K562 (cell line): ENCODE data around the gene SIX3. TPM values are rescaled to one million over a fixed set of nuclear protein-coding genes. Genes with fewer than 3 reads are reported as not detected.

Experiments
- ATAC-seq: fragments of 200-7000 bp; cut with Tn5 transposase; 3 replicates; pipeline ENCODE4 v1.9.1; 2020; ENCODE audit warnings: moderate library complexity
- BruUV-seq: library from RNA; stranded (reverse); fragments of 400-500 nt; replicated peaks from 2 replicates; lab custom pipeline; 2021; lab: Mats Ljungman, UMichigan
- CTCF ChIA-PET: fragments of 300-600 bp; formaldehyde crosslinking; extraction: SDS; loops from one replicate; lab custom pipeline; 2021; ENCODE audit warnings: low intra/inter-chr PET ratio; lab: Yijun Ruan, JAX
- POLR2A ChIA-PET: fragments of 300-600, 350-650 bp; sonication (Branson Sonifier 250); formaldehyde crosslinking; extraction: SDS; loops from one replicate; lab custom pipeline; 2021; ENCODE audit warnings: antibody characterized with exemption, inconsistent platforms; lab: Yijun Ruan, JAX
- DNase-seq, 4 experiments: peaks; one replicate each; pipeline versions ENCODE4 v3.0.0 to v3.0.0-alpha.2; 2011 to 2018; ENCODE audit warnings: low spot score in 3 of 4, mixed read lengths in 3 of 4; ENCODE audit errors: extremely low read depth in 1 of 4
- FAIRE-seq: peaks from 2 replicates; lab custom pipeline; 2011; peaks lifted over from hg19 to GRCh38; lab: Jason Lieb, UNC
- H2AFZ ChIP-seq: 2 replicates; pipeline ENCODE4 v1.6.0; 2011; ENCODE audit warnings: low read depth, low read length, control low read depth, inconsistent platforms
- H3K27ac ChIP-seq: fragments of 200-600 bp; 3 replicates; pipeline ENCODE4 v1.8.0; 2011; ENCODE audit warnings: low read depth, mild to moderate bottlenecking, control low read depth, inconsistent platforms, low read length, moderate library complexity, mixed read lengths; ENCODE audit errors: extremely low read depth
- H3K27me3 ChIP-seq, 2 experiments: fragments of 300-600 bp in 1 of 2; 2 replicates in 1 of 2; 3 replicates in 1 of 2; pipeline versions ENCODE4 v1.6.0 to v1.8.0; 2011; ENCODE audit warnings: inconsistent platforms in 2 of 2, low read length in 2 of 2, mild to moderate bottlenecking in 1 of 2, mixed read lengths in 1 of 2, moderate library complexity in 1 of 2; ENCODE audit not compliant: control insufficient read depth in 2 of 2, insufficient read depth in 2 of 2
- H3K36me3 ChIP-seq: fragments of 300-600 bp; 3 replicates; pipeline ENCODE4 v1.8.0; 2011; ENCODE audit warnings: mild to moderate bottlenecking, low read length, inconsistent platforms; ENCODE audit not compliant: control insufficient read depth, insufficient read depth
- H3K4me1 ChIP-seq, 2 experiments: fragments of 200-600 bp in 1 of 2; replicated peaks in 1 of 2; 2 replicates in 1 of 2; 3 replicates in 1 of 2; pipeline versions ENCODE4 v1.5.1 to v1.8.0; 2011; ENCODE audit warnings: inconsistent platforms in 2 of 2, low read length in 2 of 2, mild to moderate bottlenecking in 1 of 2, mixed read lengths in 1 of 2, moderate library complexity in 1 of 2; ENCODE audit not compliant: control insufficient read depth in 2 of 2, insufficient read depth in 2 of 2
- H3K4me2 ChIP-seq: 2 replicates; pipeline ENCODE4 v1.6.1; 2011; ENCODE audit warnings: low read length, control low read depth, inconsistent platforms, mixed read lengths; ENCODE audit not compliant: insufficient read depth
- H3K4me3 ChIP-seq: fragments of 200-600 bp; sonication (generic), shearing (Covaris generic); 2 replicates; pipeline ENCODE4 v1.5.1; 2016; ENCODE audit warnings: control low read depth, inconsistent platforms
- H3K79me2 ChIP-seq: fragments of 200-600 bp; 3 replicates; pipeline ENCODE4 v1.8.0; 2011; ENCODE audit warnings: low read length, inconsistent platforms; ENCODE audit not compliant: control insufficient read depth, insufficient read depth
- H3K9ac ChIP-seq, 2 experiments: 2 replicates each; pipeline versions ENCODE4 v1.6.0 to v1.6.1; 2011; ENCODE audit warnings: low read depth in 2 of 2, low read length in 2 of 2, control low read depth in 1 of 2, inconsistent platforms in 1 of 2, mild to moderate bottlenecking in 1 of 2, mixed read lengths in 1 of 2; ENCODE audit not compliant: insufficient read depth in 1 of 2
- H3K9me1 ChIP-seq: one replicate; pipeline ENCODE4 v1.6.0; 2011; ENCODE audit warnings: inconsistent platforms, mild to moderate bottlenecking, low read length, moderate library complexity; ENCODE audit not compliant: control insufficient read depth, insufficient read depth
- H3K9me3 ChIP-seq: replicated peaks from 2 replicates; pipeline ENCODE4 v1.5.1; 2011; ENCODE audit warnings: low read depth, low read length, inconsistent platforms; ENCODE audit not compliant: control insufficient read depth, insufficient read depth
- H4K20me1 ChIP-seq: replicated peaks from 2 replicates; pipeline ENCODE4 v1.6.1; 2011; ENCODE audit warnings: low read length, inconsistent platforms, mixed read lengths; ENCODE audit not compliant: control insufficient read depth, insufficient read depth
- ARNT ChIP-seq, 2 experiments: fragments of 450-650 bp; IDR thresholded peaks; 2 replicates each; pipeline ENCODE4 v1.6.1; 2016; ENCODE audit warnings: mild to moderate bottlenecking in 1 of 2
- BRD9 ChIP-seq: fragments of 450-650 bp; IDR thresholded peaks from 2 replicates; pipeline ENCODE4 v1.6.1; 2018; ENCODE audit warnings: low read depth; ENCODE audit not compliant: partially characterized antibody
- CBFA2T3 ChIP-seq: fragments of 450-650 bp; IDR thresholded peaks from 2 replicates; pipeline ENCODE4 v1.6.1; 2017
- CREB5 ChIP-seq: fragments of 250-450 bp; sonication (Bioruptor Pico); IDR thresholded peaks from 2 replicates; pipeline ENCODE4 v1.5.0; 2020; ENCODE audit warnings: mild to moderate bottlenecking
- HEY1 ChIP-seq: fragments of 250-450 bp; sonication (Bioruptor Pico); IDR thresholded peaks from 2 replicates; pipeline ENCODE4 v1.5.0; 2020; ENCODE audit warnings: mild to moderate bottlenecking, moderate library complexity, borderline replicate concordance
- HIVEP1 ChIP-seq: fragments of 250-450 bp; sonication (Bioruptor Pico); IDR thresholded peaks from 2 replicates; pipeline ENCODE4 v1.4.0; 2020; ENCODE audit warnings: mild to moderate bottlenecking
- MBD1 ChIP-seq: fragments of 250-450 bp; sonication (Bioruptor Pico); IDR thresholded peaks from 2 replicates; pipeline ENCODE4 v1.8.0; 2022; ENCODE audit warnings: inconsistent platforms
- NR2C2 ChIP-seq, 2 experiments: fragments of 200-800 bp in 1 of 2; sonication (Bioruptor generic) in 1 of 2; sonication (generic) in 1 of 2; formaldehyde crosslinking in 1 of 2; IDR thresholded peaks; 2 replicates each; pipeline versions ENCODE4 v1.6.1 to v1.8.0; 2016 to 2022; ENCODE audit warnings: mild to moderate bottlenecking in 1 of 2, missing compliant biosample characterization in 1 of 2, missing genetic modification characterization in 1 of 2, missing genetic modification reagents in 1 of 2
- POU5F1 ChIP-seq: fragments of 150-350 bp; IDR thresholded peaks from 2 replicates; pipeline ENCODE4 v1.6.1; 2014; ENCODE audit warnings: borderline replicate concordance, low read length, low read depth, mild to moderate bottlenecking; ENCODE audit not compliant: partially characterized antibody
- PYGO2 ChIP-seq: fragments of 450-650 bp; IDR thresholded peaks from 2 replicates; pipeline ENCODE4 v1.6.1; 2016; ENCODE audit warnings: mild to moderate bottlenecking, missing genetic modification characterization, moderate library complexity, missing compliant biosample characterization
- WGBS: fragments of 100-300 bp; shearing (Covaris generic); methylation state at CpG from one replicate; pipeline ENCODE4 v1.1.6; 2016; ENCODE audit warnings: low coverage, mixed read lengths; ENCODE audit not compliant: insufficient coverage; ENCODE audit errors: missing lambda C conversion rate; 5-methylcytosine and 5-hydroxymethylcytosine counted together
- in situ Hi-C: fragments of 300-500 bp; cut with MboI; formaldehyde crosslinking; loops from 4 replicates; pipeline ENCODE4 v1.15.0; 2018; ENCODE audit warnings: inconsistent platforms, mixed read lengths
- intact Hi-C: fragments of 100-400 bp; cut with micrococcal nuclease; formaldehyde crosslinking; loops from 2 replicates; pipeline ENCODE4 v1.14.2; 2022
- polyA plus RNA-seq, 8 experiments: library from polyadenylated mRNA; depleted of rRNA in 4 of 8; stranded (reverse) in 5 of 8; unstranded in 3 of 8; fragments of >200 nt; fragmentation: Nextera tagmentation in 2 of 8; fragmentation: Illumina TruSeq in 1 of 8; extraction: Ambion mirVana in 2 of 8; extraction: Trizol in 1 of 8; gene quantifications; 2 replicates each; pipeline versions ENCODE4 v1.2.1 to v1.2.3, GENCODE V29; 2011 to 2014; ENCODE audit warnings: inconsistent platforms in 1 of 8, missing spikeins in 1 of 8
- total RNA-seq, 7 experiments: library from RNA; depleted of rRNA in 6 of 7; stranded (reverse); fragments of >200 nt in 6 of 7; fragmentation: Illumina TruSeq in 2 of 7; extraction: Trizol in 2 of 7; gene quantifications; 2 replicates each; pipeline versions ENCODE4 v1.2.1 to v1.2.3, GENCODE V29; 2011 to 2021; ENCODE audit warnings: low replicate concordance in 1 of 7

The SIX3 gene
- total and polyA plus RNA-seq, 9 of the 15 experiments (the other 6 are each of a cell fraction or from before 2014, with no cell fraction given): not detected

- no TSS peak for BruUV-seq
- H3K4me2 ChIP-seq: no peak overlapping the region
- TF ChIP-seq NR2C2 (CRISPR knock-in tag; IDR thresholded peaks at IDR 0.05) (no peak), NR2C2 (tag; IDR thresholded peaks at IDR 0.05) (no peak)
- DNase-seq (no peak), FAIRE-seq (no peak), ATAC-seq (no peak)
- H3K9me1 ChIP-seq: no peaks in the 10 kb centered on the region
- no peak overlapping the region for H2AFZ ChIP-seq
- in situ Hi-C loops: loop anchor here (5.0 to 10.0 kb wide), 2 partner anchors 513 to 935 kb away; no protein-coding TSS in a partner anchor
- no peak overlapping the region for H3K4me3 ChIP-seq
- ChIA-PET CTCF (no interaction called here), POLR2A (no interaction called here)
- H3K9me3 ChIP-seq: no peaks in the 10 kb centered on the region
- H3K79me2 ChIP-seq: no peaks in the 10 kb centered on the region
- no peaks in the 10 kb centered on the region for H3K36me3 ChIP-seq
- no peak overlapping the region for H3K9ac ChIP-seq
- H3K27me3 ChIP-seq: peaks cover 5 to 16% of the 10 kb centered on the region in 2 experiments; a peak in 4 of 5 replicates
- intact Hi-C loops: no loop called here
- H3K4me1 ChIP-seq: peaks cover 0 to 9% of the 10 kb centered on the region in 2 experiments; a peak in 2 of 5 replicates
- H4K20me1 ChIP-seq: peaks cover 3% of the 10 kb centered on the region; the same call in 1 of the 2 replicates
- 15% methylated on average over 10 of the region's 11 CpGs for WGBS
- no peak overlapping the region for H3K27ac ChIP-seq
Measured at GRCh38 chr2:44979581-44979980, 38.1 kb downstream of the SIX3 start.

- peaks cover 3% of the 10 kb centered on the region; the same call in 1 of the 2 replicates for H4K20me1 ChIP-seq
- H3K9ac ChIP-seq: no peak overlapping the region
- no peak for DNase-seq
- H3K27me3 ChIP-seq: peaks cover 5 to 9% of the 10 kb centered on the region in 2 experiments; a peak in 4 of 5 replicates
- no peaks in the 10 kb centered on the region for H3K9me1 ChIP-seq
- ATAC-seq: no peak
- H3K79me2 ChIP-seq: no peaks in the 10 kb centered on the region
- peaks cover 0 to 2% of the 10 kb centered on the region in 2 experiments; a peak in 2 of 5 replicates for H3K4me1 ChIP-seq
- TF ChIP-seq POU5F1: no peak
- TF ChIP-seq MBD1 (CRISPR knock-in tag): no peak
- TF ChIP-seq HIVEP1 (CRISPR knock-in tag): no peak
- no peak for TF ChIP-seq CREB5
- no peak for TF ChIP-seq CBFA2T3
- TF ChIP-seq HEY1 (CRISPR knock-in tag): no peak
- no peak for TF ChIP-seq BRD9
- no peak for TF ChIP-seq ARNT (IDR thresholded peaks at IDR 0.05)
- no peak for TF ChIP-seq PYGO2 (tag)
- no peak for FAIRE-seq
- in situ Hi-C loops: no loop called here
- no peak overlapping the region for H3K27ac ChIP-seq
- WGBS: 24% methylated on average over 9 of the region's 9 CpGs
- no peaks in the 10 kb centered on the region for H3K9me3 ChIP-seq
- ChIA-PET CTCF (interaction anchor here (0.9 to 1.7 kb wide), 3 partner anchors 510 to 955 kb away, joined by 3 to 38 read pairs (median 3); no protein-coding TSS in a partner anchor), POLR2A (no interaction called here)
- no TSS peak for BruUV-seq
- no peak overlapping the region for H3K4me2 ChIP-seq
- H3K4me3 ChIP-seq: no peak overlapping the region
- no peaks in the 10 kb centered on the region for H3K36me3 ChIP-seq
- H2AFZ ChIP-seq: no peak overlapping the region
- intact Hi-C loops: loop anchor here (1.0 to 5.0 kb wide), 3 partner anchors 513 to 956 kb away; no protein-coding TSS in a partner anchor
Measured at GRCh38 chr2:44980751-44981713, 39.5 kb downstream of the SIX3 start.
